ENCODE measurements around the gene ZNF44. TPM values are rescaled to one million over a fixed set of nuclear protein-coding genes. Genes with fewer than 3 reads are reported as not detected.

ZNF44 gene
- total and polyA plus RNA-seq, 2 of the 13 experiments (the other 11 are each of a cell fraction or from before 2014, with no cell fraction given): 6.9 to 15.7 TPM

DNA sequence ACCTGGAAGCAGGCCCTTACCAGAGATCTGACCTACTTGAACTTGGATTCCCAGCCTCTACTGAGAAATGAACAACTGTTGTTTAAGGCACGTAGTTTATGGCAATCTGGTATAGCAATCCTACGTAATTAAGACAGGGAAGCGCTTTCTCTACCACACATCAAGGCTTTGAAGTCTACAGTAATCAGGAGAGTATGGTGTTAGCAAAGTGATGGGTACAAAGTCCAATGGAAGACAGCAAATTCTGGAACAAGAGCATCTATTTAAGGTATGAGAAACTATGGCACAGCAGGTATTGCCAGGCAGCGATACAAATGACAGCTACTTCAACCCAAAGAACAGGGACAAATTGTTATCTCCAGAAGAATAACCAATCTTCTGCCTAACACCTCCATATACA is 35.7 kb upstream of the ZNF44 start (continued):
- TF ChIP-seq TGIF2 (CRISPR knock-in tag; IDR thresholded peaks at IDR 0.05): no peak
- TF ChIP-seq ZFYVE20 (CRISPR knock-in tag; IDR thresholded peaks at IDR 0.05; ENCODE audit: borderline replicate concordance, low read depth): no peak
- TF ChIP-seq ZNF235 (CRISPR knock-in tag; IDR thresholded peaks at IDR 0.05; ENCODE audit: borderline replicate concordance): no peak
- no peak for TF ChIP-seq ZNF550 (CRISPR knock-in tag; IDR thresholded peaks at IDR 0.05; ENCODE audit: borderline replicate concordance)
- no peak for TF ChIP-seq SMYD3 (CRISPR knock-in tag; IDR thresholded peaks at IDR 0.05)
- TF ChIP-seq HDAC2 (CRISPR knock-in tag; IDR thresholded peaks at IDR 0.05): peak; percentile 67
- no peak for TF ChIP-seq SRSF1 (optimal IDR thresholded peaks at IDR 0.05; ENCODE audit: low read depth, low read length)
- TF ChIP-seq ZNF101 (CRISPR knock-in tag; IDR thresholded peaks at IDR 0.05; ENCODE audit: borderline replicate concordance, low read depth): no peak
- TF ChIP-seq ARNTL (CRISPR knock-in tag; IDR thresholded peaks at IDR 0.05): no peak
- TF ChIP-seq ZNF501 (CRISPR knock-in tag; IDR thresholded peaks at IDR 0.05): no peak
- no peak for TF ChIP-seq ZNF564 (CRISPR knock-in tag; IDR thresholded peaks at IDR 0.05)
- TF ChIP-seq, protein P1, sequence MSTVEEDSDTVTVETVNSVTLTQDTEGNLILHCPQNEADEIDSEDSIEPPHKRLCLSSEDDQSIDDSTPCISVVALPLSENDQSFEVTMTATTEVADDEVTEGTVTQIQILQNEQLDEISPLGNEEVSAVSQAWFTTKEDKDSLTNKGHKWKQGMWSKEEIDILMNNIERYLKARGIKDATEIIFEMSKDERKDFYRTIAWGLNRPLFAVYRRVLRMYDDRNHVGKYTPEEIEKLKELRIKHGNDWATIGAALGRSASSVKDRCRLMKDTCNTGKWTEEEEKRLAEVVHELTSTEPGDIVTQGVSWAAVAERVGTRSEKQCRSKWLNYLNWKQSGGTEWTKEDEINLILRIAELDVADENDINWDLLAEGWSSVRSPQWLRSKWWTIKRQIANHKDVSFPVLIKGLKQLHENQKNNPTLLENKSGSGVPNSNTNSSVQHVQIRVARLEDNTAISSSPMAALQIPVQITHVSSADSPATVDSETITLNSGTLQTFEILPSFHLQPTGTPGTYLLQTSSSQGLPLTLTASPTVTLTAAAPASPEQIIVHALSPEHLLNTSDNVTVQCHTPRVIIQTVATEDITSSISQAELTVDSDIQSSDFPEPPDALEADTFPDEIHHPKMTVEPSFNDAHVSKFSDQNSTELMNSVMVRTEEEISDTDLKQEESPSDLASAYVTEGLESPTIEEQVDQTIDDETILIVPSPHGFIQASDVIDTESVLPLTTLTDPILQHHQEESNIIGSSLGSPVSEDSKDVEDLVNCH (CRISPR knock-in tag; IDR thresholded peaks at IDR 0.05): no peak
- no peak for TF ChIP-seq ZBTB1 (CRISPR knock-in tag; IDR thresholded peaks at IDR 0.05; ENCODE audit: borderline replicate concordance)
- no peak for TF ChIP-seq NR2C2 (CRISPR knock-in tag; IDR thresholded peaks at IDR 0.05; ENCODE audit: borderline replicate concordance)
- no peak for TF ChIP-seq ZNF557 (CRISPR knock-in tag; IDR thresholded peaks at IDR 0.05)
- no peak for TF ChIP-seq JUN (CRISPR knock-in tag; IDR thresholded peaks at IDR 0.05)
- no peak for TF ChIP-seq STAT5B (CRISPR knock-in tag; IDR thresholded peaks at IDR 0.05)
- no peak for TF ChIP-seq ZNF678 (CRISPR knock-in tag; IDR thresholded peaks at IDR 0.05)
- TF ChIP-seq, protein P2, sequence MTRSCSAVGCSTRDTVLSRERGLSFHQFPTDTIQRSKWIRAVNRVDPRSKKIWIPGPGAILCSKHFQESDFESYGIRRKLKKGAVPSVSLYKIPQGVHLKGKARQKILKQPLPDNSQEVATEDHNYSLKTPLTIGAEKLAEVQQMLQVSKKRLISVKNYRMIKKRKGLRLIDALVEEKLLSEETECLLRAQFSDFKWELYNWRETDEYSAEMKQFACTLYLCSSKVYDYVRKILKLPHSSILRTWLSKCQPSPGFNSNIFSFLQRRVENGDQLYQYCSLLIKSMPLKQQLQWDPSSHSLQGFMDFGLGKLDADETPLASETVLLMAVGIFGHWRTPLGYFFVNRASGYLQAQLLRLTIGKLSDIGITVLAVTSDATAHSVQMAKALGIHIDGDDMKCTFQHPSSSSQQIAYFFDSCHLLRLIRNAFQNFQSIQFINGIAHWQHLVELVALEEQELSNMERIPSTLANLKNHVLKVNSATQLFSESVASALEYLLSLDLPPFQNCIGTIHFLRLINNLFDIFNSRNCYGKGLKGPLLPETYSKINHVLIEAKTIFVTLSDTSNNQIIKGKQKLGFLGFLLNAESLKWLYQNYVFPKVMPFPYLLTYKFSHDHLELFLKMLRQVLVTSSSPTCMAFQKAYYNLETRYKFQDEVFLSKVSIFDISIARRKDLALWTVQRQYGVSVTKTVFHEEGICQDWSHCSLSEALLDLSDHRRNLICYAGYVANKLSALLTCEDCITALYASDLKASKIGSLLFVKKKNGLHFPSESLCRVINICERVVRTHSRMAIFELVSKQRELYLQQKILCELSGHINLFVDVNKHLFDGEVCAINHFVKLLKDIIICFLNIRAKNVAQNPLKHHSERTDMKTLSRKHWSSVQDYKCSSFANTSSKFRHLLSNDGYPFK (CRISPR knock-in tag; IDR thresholded peaks at IDR 0.05; ENCODE audit: borderline replicate concordance): no peak
- TF ChIP-seq, protein P3, sequence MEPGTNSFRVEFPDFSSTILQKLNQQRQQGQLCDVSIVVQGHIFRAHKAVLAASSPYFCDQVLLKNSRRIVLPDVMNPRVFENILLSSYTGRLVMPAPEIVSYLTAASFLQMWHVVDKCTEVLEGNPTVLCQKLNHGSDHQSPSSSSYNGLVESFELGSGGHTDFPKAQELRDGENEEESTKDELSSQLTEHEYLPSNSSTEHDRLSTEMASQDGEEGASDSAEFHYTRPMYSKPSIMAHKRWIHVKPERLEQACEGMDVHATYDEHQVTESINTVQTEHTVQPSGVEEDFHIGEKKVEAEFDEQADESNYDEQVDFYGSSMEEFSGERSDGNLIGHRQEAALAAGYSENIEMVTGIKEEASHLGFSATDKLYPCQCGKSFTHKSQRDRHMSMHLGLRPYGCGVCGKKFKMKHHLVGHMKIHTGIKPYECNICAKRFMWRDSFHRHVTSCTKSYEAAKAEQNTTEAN (CRISPR knock-in tag; conservative IDR thresholded peaks at IDR 0.05): no peak
- TF ChIP-seq SRSF4 (IDR thresholded peaks at IDR 0.05; ENCODE audit: low read depth, low read length, poor library complexity, severe bottlenecking): no peak
- no peak for TF ChIP-seq LCORL (IDR thresholded peaks at IDR 0.05)
- no peak for TF ChIP-seq LCORL (CRISPR knock-in tag; IDR thresholded peaks at IDR 0.05)
- TF ChIP-seq, protein P4, sequence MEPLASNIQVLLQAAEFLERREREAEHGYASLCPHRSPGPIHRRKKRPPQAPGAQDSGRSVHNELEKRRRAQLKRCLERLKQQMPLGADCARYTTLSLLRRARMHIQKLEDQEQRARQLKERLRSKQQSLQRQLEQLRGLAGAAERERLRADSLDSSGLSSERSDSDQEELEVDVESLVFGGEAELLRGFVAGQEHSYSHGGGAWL (CRISPR knock-in tag; IDR thresholded peaks at IDR 0.05): no peak
- no peak for TF ChIP-seq ZNF367 (CRISPR knock-in tag; IDR thresholded peaks at IDR 0.05; ENCODE audit: borderline replicate concordance)
- no peak for TF ChIP-seq ZNF260 (CRISPR knock-in tag; IDR thresholded peaks at IDR 0.05; ENCODE audit: borderline replicate concordance, low read depth)
- TF ChIP-seq MEF2D (CRISPR knock-in tag; IDR thresholded peaks at IDR 0.05): no peak

Measured in HepG2 (cell line).